ACC112 (cell line): ENCODE data around the gene MMP20.

Experiments
- H2AFZ ChIP-seq: fragments of 200-600 bp; sonication (generic); one replicate; pipeline ENCODE4 v1.6.0; 2017; ENCODE audit warnings: antibody characterized with exemption, low read length; ENCODE audit not compliant: unreplicated experiment
- H3K27ac ChIP-seq: fragments of 200-600 bp; sonication (generic); 2 replicates; pipeline ENCODE4 v1.5.1; 2014; ENCODE audit warnings: low read depth, mild to moderate bottlenecking, antibody characterized with exemption, low read length, moderate library complexity
- H3K27me3 ChIP-seq: fragments of 200-600 bp; sonication (generic); 2 replicates; pipeline ENCODE4 v1.6.1; 2014; ENCODE audit warnings: mild to moderate bottlenecking, antibody characterized with exemption, low read length, moderate library complexity, mixed read lengths; ENCODE audit not compliant: insufficient read depth
- H3K36me3 ChIP-seq: fragments of 200-600 bp; sonication (generic); 2 replicates; pipeline ENCODE4 v1.6.1; 2016; ENCODE audit warnings: mild to moderate bottlenecking, antibody characterized with exemption, low read length, moderate library complexity, mixed read lengths; ENCODE audit not compliant: insufficient read depth
- H3K4me1 ChIP-seq: fragments of 200-600 bp; sonication (generic); one replicate; pipeline ENCODE4 v1.6.1; 2016; ENCODE audit warnings: low read length, mixed read lengths; ENCODE audit not compliant: insufficient read depth, unreplicated experiment, control insufficient read depth
- H3K4me3 ChIP-seq: fragments of 200-600 bp; sonication (generic); 2 replicates; pipeline ENCODE4 v1.5.1; 2014; ENCODE audit warnings: mild to moderate bottlenecking, low read depth, low read length
- H3K79me2 ChIP-seq: fragments of 200-600 bp; sonication (generic); one replicate; pipeline ENCODE4 v1.6.0; 2016; ENCODE audit warnings: low read length; ENCODE audit not compliant: control insufficient read depth, unreplicated experiment, insufficient read depth

The MMP20 gene

GRCh38 chr11:102560555-102561011 is 64.5 kb downstream of the MMP20 start:
- Histone ChIP-seq H3K27ac (peak overlapping the region; percentile 78), H3K79me2 (no peaks in the 10 kb centered on the region), H3K27me3 (no peaks in the 10 kb centered on the region), H3K4me1 (peaks cover 32% of the 10 kb centered on the region), H2AFZ (peak overlapping the region; percentile 97), H3K36me3 (no peaks in the 10 kb centered on the region), H3K4me3 (peak overlapping the region; percentile 84)

- Histone ChIP-seq H3K4me1 (peaks cover 32% of the 10 kb centered on the region), H3K27ac (peak overlapping the region; percentile 78; the same call in 1 of the 2 replicates), H3K79me2 (no peaks in the 10 kb centered on the region), H3K4me3 (0 out of 2 replicates have a peak overlapping the region, but pooled peaks have one; percentile 84), H3K27me3 (no peaks in the 10 kb centered on the region), H3K36me3 (no peaks in the 10 kb centered on the region), H2AFZ (peak overlapping the region; percentile 97)
These were observed 65.3 kb downstream of the MMP20 start for GRCh38 chr11:102559839-102560238.

- H3K79me2 ChIP-seq: no peaks in the 10 kb centered on the region
- H3K4me3 ChIP-seq: no peak overlapping the region
- H3K27me3 ChIP-seq: no peaks in the 10 kb centered on the region
- peaks cover 14% of the 10 kb centered on the region for H3K4me1 ChIP-seq
- H2AFZ ChIP-seq: no peak overlapping the region
- H3K27ac ChIP-seq: no peak overlapping the region
- no peaks in the 10 kb centered on the region for H3K36me3 ChIP-seq
These were observed 70.0 kb downstream of the MMP20 start for GRCh38 chr11:102555091-102555490.

- H3K36me3 ChIP-seq: no peaks in the 10 kb centered on the region
- H2AFZ ChIP-seq: no peak overlapping the region
- no peak overlapping the region for H3K27ac ChIP-seq
- no peaks in the 10 kb centered on the region for H3K27me3 ChIP-seq
- no peak overlapping the region for H3K4me3 ChIP-seq
- H3K4me1 ChIP-seq: peaks cover 7% of the 10 kb centered on the region
- no peaks in the 10 kb centered on the region for H3K79me2 ChIP-seq
These were observed 71.3 kb downstream of the MMP20 start for GRCh38 chr11:102553835-102554282.

GRCh38 chr11:102552447-102553194 is 72.5 kb downstream of the MMP20 start:
- Histone ChIP-seq H3K4me1 (peaks cover 7% of the 10 kb centered on the region), H3K27me3 (no peaks in the 10 kb centered on the region), H2AFZ (peak overlapping the region; percentile 52), H3K36me3 (no peaks in the 10 kb centered on the region), H3K27ac (no peak overlapping the region), H3K79me2 (no peaks in the 10 kb centered on the region), H3K4me3 (no peak overlapping the region)

- peak overlapping the region; percentile 59 for H2AFZ ChIP-seq
- no peak overlapping the region for H3K27ac ChIP-seq
- H3K4me1 ChIP-seq: peaks cover 7% of the 10 kb centered on the region
These were observed 73.1 kb downstream of the MMP20 start for GRCh38 chr11:102552020-102552419.

GRCh38 chr11:102551169-102551781 is 73.9 kb downstream of the MMP20 start:
- Histone ChIP-seq H2AFZ (no peak overlapping the region), H3K4me1 (peaks cover 7% of the 10 kb centered on the region), H3K79me2 (no peaks in the 10 kb centered on the region), H3K27ac (no peak overlapping the region), H3K4me3 (no peak overlapping the region), H3K36me3 (no peaks in the 10 kb centered on the region), H3K27me3 (no peaks in the 10 kb centered on the region)

More at GRCh38 chr11:102552020-102552419, 73.1 kb downstream of the MMP20 start:
- no peaks in the 10 kb centered on the region for H3K79me2 ChIP-seq
- no peak overlapping the region for H3K4me3 ChIP-seq
- H3K27me3 ChIP-seq: no peaks in the 10 kb centered on the region
- H3K36me3 ChIP-seq: no peaks in the 10 kb centered on the region

GRCh38 chr11:102546923-102547471 is 78.1 kb downstream of the MMP20 start:
- no peak overlapping the region for H2AFZ ChIP-seq
- H3K4me1 ChIP-seq: peaks cover under 1% of the 10 kb centered on the region
- no peaks in the 10 kb centered on the region for H3K79me2 ChIP-seq
- no peaks in the 10 kb centered on the region for H3K36me3 ChIP-seq
- H3K27ac ChIP-seq: no peak overlapping the region
- no peaks in the 10 kb centered on the region for H3K27me3 ChIP-seq
- no peak overlapping the region for H3K4me3 ChIP-seq

- Histone ChIP-seq H3K4me1 (no peaks in the 10 kb centered on the region), H3K27ac (no peak overlapping the region), H3K4me3 (no peak overlapping the region), H3K79me2 (no peaks in the 10 kb centered on the region), H2AFZ (no peak overlapping the region), H3K36me3 (no peaks in the 10 kb centered on the region), H3K27me3 (no peaks in the 10 kb centered on the region)
These were observed 78.7 kb downstream of the MMP20 start for GRCh38 chr11:102546427-102546826.

- Histone ChIP-seq H3K36me3 (no peaks in the 10 kb centered on the region), H3K4me1 (no peaks in the 10 kb centered on the region), H3K4me3 (no peak overlapping the region), H2AFZ (no peak overlapping the region), H3K27ac (no peak overlapping the region), H3K79me2 (no peaks in the 10 kb centered on the region), H3K27me3 (no peaks in the 10 kb centered on the region)
These were observed 79.4 kb downstream of the MMP20 start for GRCh38 chr11:102545701-102546100.
